OCI-LY1 (cell line): ENCODE data around the gene ATP6V0E1.

Experiments
- CTCF ChIP-seq: fragments of 200-600 bp; sonication (generic), shearing (Covaris generic); IDR thresholded peaks from 2 replicates; pipeline ENCODE4 v1.5.1; 2017; ENCODE audit warnings: mild to moderate bottlenecking, antibody characterized with exemption, low read length, moderate library complexity, mixed read lengths
- EZH2 ChIP-seq: fragments of 200-600 bp; sonication (generic), shearing (Covaris generic); IDR thresholded peaks from 2 replicates; pipeline ENCODE4 v1.8.0; 2017; ENCODE audit warnings: borderline replicate concordance, mixed run types, mild to moderate bottlenecking, antibody characterized with exemption, low read length, moderate library complexity, mixed read lengths

DNA sequence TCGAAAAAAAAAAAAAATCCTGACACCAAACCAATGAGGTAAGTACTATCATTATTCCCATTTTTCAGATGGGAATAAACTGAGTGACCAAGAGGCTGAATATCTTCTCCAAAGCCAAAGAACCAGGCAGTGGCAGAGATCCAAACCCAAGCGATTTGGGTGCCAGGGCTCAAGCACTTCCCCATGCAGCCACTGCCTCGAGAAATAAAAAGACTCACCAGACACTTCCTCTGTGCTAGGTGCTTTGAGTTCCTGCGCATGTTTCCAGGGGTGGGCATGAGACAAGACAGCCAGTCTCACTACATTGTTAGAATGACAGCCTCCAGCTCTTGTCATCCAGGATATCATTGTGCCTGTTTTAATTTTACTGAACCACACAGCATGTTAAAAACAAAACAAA, 26.6 kb upstream of the ATP6V0E1 start:
- no peak for TF ChIP-seq EZH2
- TF ChIP-seq CTCF, result no peak
